ENCODE results near the gene DCST2. TPM values are rescaled to one million over a fixed set of nuclear protein-coding genes. Genes with fewer than 3 reads are reported as not detected.

DCST2 gene
- total and polyA plus RNA-seq, 10 of the 15 experiments (the other 5 are each of a cell fraction or from before 2014, with no cell fraction given): 0.33 to 0.41 (median 0.36) TPM; not detected in 7

DNA sequence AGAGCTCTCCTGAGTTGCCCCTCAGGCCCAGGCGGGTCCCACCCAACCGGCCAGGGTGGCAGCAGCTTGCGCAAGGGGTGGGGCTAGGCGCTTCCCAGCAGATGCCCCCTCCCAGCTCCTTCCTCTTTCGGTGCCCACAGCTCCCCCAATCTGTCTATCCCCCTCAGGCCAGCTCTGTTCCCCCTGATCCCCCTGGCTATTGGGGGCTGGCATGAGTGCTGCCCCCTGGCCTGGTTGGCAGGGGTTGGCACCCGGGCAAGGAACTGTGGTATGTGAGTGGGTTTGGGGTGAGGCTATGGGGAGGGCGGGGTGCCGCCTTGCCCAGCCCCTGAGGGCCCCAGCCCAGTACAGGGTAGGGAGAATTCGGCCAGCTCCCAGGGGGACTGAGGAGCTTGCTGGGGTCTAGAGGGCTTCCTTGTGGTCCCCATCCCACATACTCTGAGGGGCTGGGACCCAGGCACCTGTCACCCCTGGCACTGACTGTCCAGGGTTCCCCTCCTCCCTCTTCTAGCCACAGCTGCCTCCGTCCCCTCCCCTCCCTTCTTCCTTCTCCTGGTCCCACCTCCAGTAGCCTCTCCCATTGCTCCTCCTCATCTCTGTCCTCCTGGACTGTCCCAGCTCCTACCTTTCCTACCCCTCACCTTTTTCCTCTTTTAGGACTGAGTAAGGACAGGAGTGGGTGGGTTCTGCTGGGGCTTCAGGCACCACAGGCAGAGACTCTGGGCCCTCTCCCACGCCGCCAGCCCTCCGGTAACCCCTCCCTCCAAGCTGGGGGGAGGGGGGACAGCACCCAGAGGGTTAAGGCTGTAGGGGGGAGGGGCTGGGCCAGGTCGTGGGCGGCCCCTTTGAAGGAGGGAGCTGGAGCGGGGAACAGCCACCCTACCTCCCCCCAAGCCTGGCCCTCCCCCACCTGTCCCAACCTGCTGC, 25.3 kb downstream of the DCST2 start:
- ATAC-seq (no peak), FAIRE-seq (no peak), DNase-seq (ENCODE audit: low read depth, low spot score) (no peak)
- TF ChIP-seq SMC3 (IDR thresholded peaks at IDR 0.05; ENCODE audit: borderline replicate concordance, low read length): no peak
- peak in 1 of 2 experiments; percentile 54; a peak in 1 of 3 replicates for TF ChIP-seq EGR1 (IDR thresholded peaks at IDR 0.05; ENCODE audit: borderline replicate concordance in 1 of 2, low read depth in 2 of 2, low read length in 2 of 2)
- Histone ChIP-seq H3K27me3 (replicated peaks in 1 of 2; ENCODE audit: control insufficient read depth in 2 of 2, insufficient read depth in 2 of 2, low read length in 1 of 2) (no peaks in the 10 kb centered on the region), H3K27ac (ENCODE audit: control insufficient read depth, insufficient read depth) (0 out of 2 replicates have a peak overlapping the region, but pooled peaks have one; percentile 24), H3K9ac (ENCODE audit: control insufficient read depth, insufficient read depth, low read length) (no peak overlapping the region), H3K79me2 (ENCODE audit: control insufficient read depth, insufficient read depth, low read length) (peaks cover 52% of the 10 kb centered on the region), H4K20me1 (ENCODE audit: control insufficient read depth, insufficient read depth) (0 out of 2 replicates have a peak, but pooled peaks cover 3% of the 10 kb centered on the region), H3K4me1 (ENCODE audit: control insufficient read depth, insufficient read depth, low read length) (peaks cover 59% of the 10 kb centered on the region), H2AFZ (ENCODE audit: control insufficient read depth, low read depth, low read length) (no peak overlapping the region), H3K4me3 (no peak overlapping the region), H3K4me2 (ENCODE audit: control insufficient read depth, insufficient read depth) (peak overlapping the region; percentile 33), H3K9me3 (replicated peaks; ENCODE audit: control insufficient read depth, insufficient read depth, low read length) (no peaks in the 10 kb centered on the region), H3K36me3 (ENCODE audit: control insufficient read depth in 2 of 2, insufficient read depth in 2 of 2, low read length in 1 of 2) (peaks cover 0 to 7% of the 10 kb centered on the region in 2 experiments; a peak in 3 of 4 replicates)
- no TSS peak for BruUV-seq (replicated peaks)
- CTCF ChIA-PET: interaction anchor here (3.6 kb wide), 1 partner anchor 9 kb away, joined by 27 read pairs; no protein-coding TSS in a partner anchor
- intact Hi-C loops (cut with micrococcal nuclease; ENCODE audit: unreplicated experiment): no loop called here
- RAD21 ChIA-PET (ENCODE audit: unreplicated experiment): interaction anchor here (1.5 kb wide), 1 partner anchor 36 kb away, joined by 3 read pairs; no protein-coding TSS in a partner anchor
- SMC1A ChIA-PET (ENCODE audit: uncharacterized antibody, unreplicated experiment): interaction anchor here (1.1 kb wide), 1 partner anchor 9 kb away, joined by 3 read pairs; no protein-coding TSS in a partner anchor
- WGBS (ENCODE audit: insufficient coverage, insufficient replicate concordance, low lambda C conversion rate, missing lambda C conversion rate): 97% methylated on average over 12 of the region's 16 CpGs
- POLR2A ChIA-PET: interaction anchor here (0.5 to 1.0 kb wide), 4 partner anchors 8 to 53 kb away, joined by 3 to 4 read pairs (median 4); partner anchors contain the start of gene PBXIP1
- in situ Hi-C loops (cut with MboI): no loop called here

DNA sequence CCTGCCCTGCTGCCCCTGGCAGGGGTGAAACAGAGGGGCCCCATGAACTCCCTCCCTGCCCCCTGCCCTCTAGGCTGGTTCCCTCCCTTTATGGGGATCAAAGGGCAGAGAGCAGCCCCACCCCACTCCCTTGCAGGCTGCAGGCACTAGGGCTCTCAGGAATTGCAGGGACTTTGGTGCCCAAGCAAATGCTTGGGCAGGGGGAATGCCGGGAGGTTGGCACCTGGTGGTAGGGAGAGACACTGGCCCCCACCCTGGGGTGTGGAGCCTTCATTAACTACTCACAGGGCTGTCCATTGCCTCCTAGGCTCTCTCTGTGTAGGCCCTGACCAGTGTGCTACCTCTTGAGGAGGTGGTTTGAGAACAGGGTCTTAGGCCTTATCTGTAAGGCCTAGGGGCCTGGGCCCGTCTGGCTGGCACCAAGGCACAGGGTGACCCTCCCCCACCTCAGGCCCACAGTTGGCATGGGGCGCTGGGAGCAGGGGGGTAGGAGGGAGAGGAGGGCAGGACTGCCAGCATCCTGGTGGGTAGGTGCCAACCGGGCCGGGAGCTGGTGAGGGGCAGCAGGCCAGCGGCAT, 26.2 kb downstream of the DCST2 start:
- Histone ChIP-seq H3K4me2 (ENCODE audit: control insufficient read depth, insufficient read depth) (0 out of 2 replicates have a peak overlapping the region, but pooled peaks have one; percentile 32), H3K27me3 (replicated peaks in 1 of 2; ENCODE audit: control insufficient read depth in 2 of 2, insufficient read depth in 2 of 2, low read length in 1 of 2) (no peaks in the 10 kb centered on the region), H3K9me3 (replicated peaks; ENCODE audit: control insufficient read depth, insufficient read depth, low read length) (no peaks in the 10 kb centered on the region), H2AFZ (ENCODE audit: control insufficient read depth, low read depth, low read length) (no peak overlapping the region), H3K79me2 (ENCODE audit: control insufficient read depth, insufficient read depth, low read length) (peaks cover 60% of the 10 kb centered on the region), H3K4me3 (no peak overlapping the region), H3K4me1 (ENCODE audit: control insufficient read depth, insufficient read depth, low read length) (peaks cover 56% of the 10 kb centered on the region), H4K20me1 (ENCODE audit: control insufficient read depth, insufficient read depth) (0 out of 2 replicates have a peak, but pooled peaks cover 3% of the 10 kb centered on the region), H3K9ac (ENCODE audit: control insufficient read depth, insufficient read depth, low read length) (no peak overlapping the region), H3K27ac (ENCODE audit: control insufficient read depth, insufficient read depth) (no peak overlapping the region), H3K36me3 (ENCODE audit: control insufficient read depth in 2 of 2, insufficient read depth in 2 of 2, low read length in 1 of 2) (peaks cover 0 to 7% of the 10 kb centered on the region in 2 experiments; a peak in 3 of 4 replicates)
- DNase-seq (ENCODE audit: low read depth, low spot score) (no peak), ATAC-seq (no peak), FAIRE-seq (no peak)
- ChIA-PET RAD21 (ENCODE audit: unreplicated experiment) (interaction anchor here (0.7 to 1.5 kb wide), 2 partner anchors 24 to 37 kb away, joined by 3 read pairs; partner anchors contain the start of gene FLAD1), SMC1A (ENCODE audit: uncharacterized antibody, unreplicated experiment) (interaction anchor here (1.1 to 1.3 kb wide), 3 partner anchors 8 to 36 kb away, joined by 3 read pairs; no protein-coding TSS in a partner anchor), POLR2A (interaction anchor here (0.5 to 1.7 kb wide), 7 partner anchors 9 to 71 kb away, joined by 3 to 5 read pairs (median 4); partner anchors contain the start of genes PBXIP1, PMVK and SHC1), CTCF (interaction anchor here (1.5 to 3.6 kb wide), 2 partner anchors 10 to 67 kb away, joined by 3 to 27 read pairs; no protein-coding TSS in a partner anchor)
- no TSS peak for BruUV-seq (replicated peaks)
- 80% methylated on average over 6 of the region's 6 CpGs for WGBS (ENCODE audit: insufficient coverage, insufficient replicate concordance, low lambda C conversion rate, missing lambda C conversion rate)
- intact Hi-C loops (cut with micrococcal nuclease; ENCODE audit: unreplicated experiment) (no loop called here), in situ Hi-C loops (cut with MboI) (no loop called here)
- TF ChIP-seq CREM (IDR thresholded peaks at IDR 0.05; ENCODE audit: low read depth) (no peak), CEBPB (IDR thresholded peaks at IDR 0.05; ENCODE audit: borderline replicate concordance in 1 of 2, low read depth in 2 of 2, low read length in 2 of 2) (no peak), MYB (IDR thresholded peaks at IDR 0.05; ENCODE audit: borderline replicate concordance, low read depth, low read length) (no peak), GATAD2B (conservative IDR thresholded peaks at IDR 0.05; ENCODE audit: low read depth) (no peak)
- TF ChIP-seq, protein P1, sequence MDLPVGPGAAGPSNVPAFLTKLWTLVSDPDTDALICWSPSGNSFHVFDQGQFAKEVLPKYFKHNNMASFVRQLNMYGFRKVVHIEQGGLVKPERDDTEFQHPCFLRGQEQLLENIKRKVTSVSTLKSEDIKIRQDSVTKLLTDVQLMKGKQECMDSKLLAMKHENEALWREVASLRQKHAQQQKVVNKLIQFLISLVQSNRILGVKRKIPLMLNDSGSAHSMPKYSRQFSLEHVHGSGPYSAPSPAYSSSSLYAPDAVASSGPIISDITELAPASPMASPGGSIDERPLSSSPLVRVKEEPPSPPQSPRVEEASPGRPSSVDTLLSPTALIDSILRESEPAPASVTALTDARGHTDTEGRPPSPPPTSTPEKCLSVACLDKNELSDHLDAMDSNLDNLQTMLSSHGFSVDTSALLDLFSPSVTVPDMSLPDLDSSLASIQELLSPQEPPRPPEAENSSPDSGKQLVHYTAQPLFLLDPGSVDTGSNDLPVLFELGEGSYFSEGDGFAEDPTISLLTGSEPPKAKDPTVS (IDR thresholded peaks at IDR 0.05; ENCODE audit: low read depth, low read length): no peak
- TF ChIP-seq, protein P2, sequence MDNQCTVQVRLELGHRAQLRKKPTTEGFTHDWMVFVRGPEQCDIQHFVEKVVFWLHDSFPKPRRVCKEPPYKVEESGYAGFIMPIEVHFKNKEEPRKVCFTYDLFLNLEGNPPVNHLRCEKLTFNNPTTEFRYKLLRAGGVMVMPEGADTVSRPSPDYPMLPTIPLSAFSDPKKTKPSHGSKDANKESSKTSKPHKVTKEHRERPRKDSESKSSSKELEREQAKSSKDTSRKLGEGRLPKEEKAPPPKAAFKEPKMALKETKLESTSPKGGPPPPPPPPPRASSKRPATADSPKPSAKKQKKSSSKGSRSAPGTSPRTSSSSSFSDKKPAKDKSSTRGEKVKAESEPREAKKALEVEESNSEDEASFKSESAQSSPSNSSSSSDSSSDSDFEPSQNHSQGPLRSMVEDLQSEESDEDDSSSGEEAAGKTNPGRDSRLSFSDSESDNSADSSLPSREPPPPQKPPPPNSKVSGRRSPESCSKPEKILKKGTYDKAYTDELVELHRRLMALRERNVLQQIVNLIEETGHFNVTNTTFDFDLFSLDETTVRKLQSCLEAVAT (IDR thresholded peaks at IDR 0.05): no peak
